GM21447 (cell line): ENCODE results near the gene MAP1B.

Experiments
- ATAC-seq: cut with Tn5 transposase; IDR thresholded peaks from one replicate; pipeline ENCODE4 v1.9.1; 2021; ENCODE audit not compliant: unreplicated experiment

Gene MAP1B

GRCh38 chr5:72216756-72217155 lies 109.5 kb downstream of the MAP1B start:
- ATAC-seq: no peak

- no peak for ATAC-seq
Observed at GRCh38 chr5:72221099-72221498, 113.8 kb downstream of the MAP1B start.

GRCh38 chr5:72221541-72221940 lies 114.3 kb downstream of the MAP1B start:
- ATAC-seq: no peak

- ATAC-seq: no peak
Observed at GRCh38 chr5:72222521-72222920, 115.2 kb downstream of the MAP1B start.

- ATAC-seq: no peak
Observed at GRCh38 chr5:72223371-72223770, 116.1 kb downstream of the MAP1B start.

GRCh38 chr5:72224946-72225463 lies 117.7 kb downstream of the MAP1B start:
- ATAC-seq: no peak

- ATAC-seq: no peak
Observed at GRCh38 chr5:72225741-72226140, 118.5 kb downstream of the MAP1B start.

- no peak for ATAC-seq
Observed at GRCh38 chr5:72226950-72227349, 119.7 kb downstream of the MAP1B start.

GRCh38 chr5:72228960-72229359 lies 121.7 kb downstream of the MAP1B start:
- no peak for ATAC-seq

GRCh38 chr5:72231991-72232703 lies 124.9 kb downstream of the MAP1B start:
- ATAC-seq: no peak

GRCh38 chr5:72232838-72233237 lies 125.6 kb downstream of the MAP1B start:
- no peak for ATAC-seq

GRCh38 chr5:72233835-72234234 lies 126.6 kb downstream of the MAP1B start:
- ATAC-seq: no peak

- ATAC-seq: peak; percentile 87
Observed at GRCh38 chr5:72234265-72234700, 127.0 kb downstream of the MAP1B start.

GRCh38 chr5:72234868-72235267 lies 127.6 kb downstream of the MAP1B start:
- no peak for ATAC-seq

GRCh38 chr5:72235725-72236124 lies 128.4 kb downstream of the MAP1B start:
- ATAC-seq: no peak

GRCh38 chr5:72237415-72237814 lies 130.1 kb downstream of the MAP1B start:
- no peak for ATAC-seq

- no peak for ATAC-seq
Observed at GRCh38 chr5:72237879-72238278, 130.6 kb downstream of the MAP1B start.

GRCh38 chr5:72238712-72239445 lies 131.6 kb downstream of the MAP1B start:
- ATAC-seq: no peak

- no peak for ATAC-seq
Observed at GRCh38 chr5:72241346-72242003, 134.2 kb downstream of the MAP1B start.

GRCh38 chr5:72242796-72243475 lies 135.7 kb downstream of the MAP1B start:
- ATAC-seq: no peak

GRCh38 chr5:72243706-72244105 lies 136.4 kb downstream of the MAP1B start:
- ATAC-seq: no peak
